IMR-90 (cell line): ENCODE results near the gene ZEB2. TPM values are rescaled to one million over a fixed set of nuclear protein-coding genes. Genes with fewer than 3 reads are reported as not detected.
A peak's percentile ranks its signal among the peaks of the same experiment; 100 is the strongest.

ENCODE experiments used
- ATAC-seq: fragments of 200-7000 bp; cut with Tn5 transposase; 2 replicates; pipeline ENCODE4 v1.9.1; 2020; ENCODE audit warnings: low read depth, mild to moderate bottlenecking, moderate library complexity
- BruUV-seq: library from RNA; stranded (reverse); fragments of 400-500 nt; replicated peaks from 2 replicates; lab custom pipeline; 2021; lab: Mats Ljungman, UMichigan
- CTCF ChIA-PET: fragments of 300-600 bp; formaldehyde crosslinking; extraction: SDS; loops from one replicate; lab custom pipeline; 2021; ENCODE audit warnings: antibody characterized with exemption; lab: Yijun Ruan, JAX
- POLR2A ChIA-PET: fragments of 300-600 bp; sonication (Branson Sonifier 250); formaldehyde crosslinking; loops from one replicate; lab custom pipeline; 2022; ENCODE audit warnings: antibody characterized with exemption; ENCODE audit not compliant: unreplicated experiment; lab: Charles Lee
- DNase-seq: peaks from one replicate; pipeline ENCODE4 v3.0.0; 2013
- H2AFZ ChIP-seq: replicated peaks from 2 replicates; pipeline ENCODE3; 2013; ENCODE audit warnings: low read length, mild to moderate bottlenecking; ENCODE audit not compliant: poor library complexity
- H2AK5ac ChIP-seq: 2 replicates; pipeline ENCODE4 v1.6.1; 2013; ENCODE audit warnings: low read depth, low read length, inconsistent platforms
- H2AK9ac ChIP-seq: replicated peaks from 2 replicates; pipeline ENCODE3; 2013; ENCODE audit warnings: mild to moderate bottlenecking, low read depth, low read length, moderate library complexity; ENCODE audit not compliant: poor library complexity
- H2BK120ac ChIP-seq: 2 replicates; pipeline ENCODE4 v1.6.1; 2013; ENCODE audit warnings: low read depth, low read length, inconsistent platforms
- H2BK15ac ChIP-seq: 3 replicates; pipeline ENCODE4 v1.6.1; 2013; ENCODE audit warnings: low read depth, low read length, inconsistent platforms
- H2BK20ac ChIP-seq: 2 replicates; pipeline ENCODE4 v1.6.1; 2013; ENCODE audit warnings: low read depth, mild to moderate bottlenecking, inconsistent platforms, low read length, moderate library complexity
- H2BK5ac ChIP-seq: 2 replicates; pipeline ENCODE4 v1.6.1; 2013; ENCODE audit warnings: mild to moderate bottlenecking, low read depth, low read length, inconsistent platforms; ENCODE audit not compliant: poor library complexity, severe bottlenecking
- H3K14ac ChIP-seq: replicated peaks from 2 replicates; pipeline ENCODE4 v1.6.1; 2013; ENCODE audit warnings: low read depth, low read length, inconsistent platforms
- H3K18ac ChIP-seq: 2 replicates; pipeline ENCODE4 v1.6.1; 2013; ENCODE audit warnings: low read depth, low read length, control low read depth
- H3K23ac ChIP-seq: 2 replicates; pipeline ENCODE4 v1.6.1; 2013; ENCODE audit warnings: low read depth, low read length, inconsistent platforms
- H3K27ac ChIP-seq: 2 replicates; pipeline ENCODE4 v1.5.1; 2013; ENCODE audit warnings: mild to moderate bottlenecking, control low read depth, low read length; ENCODE audit not compliant: insufficient read depth
- H3K27me3 ChIP-seq: 2 replicates; pipeline ENCODE4 v1.6.1; 2013; ENCODE audit warnings: low read length; ENCODE audit not compliant: control insufficient read depth, insufficient read depth
- H3K36me3 ChIP-seq: 2 replicates; pipeline ENCODE4 v1.6.1; 2013; ENCODE audit warnings: low read length, mixed read lengths; ENCODE audit not compliant: control insufficient read depth, insufficient read depth
- H3K4ac ChIP-seq: 2 replicates; pipeline ENCODE4 v1.6.1; 2013; ENCODE audit warnings: low read depth, low read length, inconsistent platforms
- H3K4me1 ChIP-seq: 2 replicates; pipeline ENCODE4 v1.6.1; 2013; ENCODE audit warnings: low read length, mixed read lengths; ENCODE audit not compliant: control insufficient read depth, insufficient read depth
- H3K4me2 ChIP-seq: 2 replicates; pipeline ENCODE4 v1.6.1; 2013; ENCODE audit warnings: low read depth, mild to moderate bottlenecking, control low read depth, low read length, moderate library complexity
- H3K4me3 ChIP-seq: 2 replicates; pipeline ENCODE4 v1.5.1; 2013; ENCODE audit warnings: low read depth, mild to moderate bottlenecking, control low read depth, low read length, moderate library complexity; ENCODE audit not compliant: insufficient read depth
- H3K56ac ChIP-seq: 2 replicates; pipeline ENCODE4 v1.6.1; 2013; ENCODE audit warnings: low read length, inconsistent platforms; ENCODE audit not compliant: insufficient read depth; ENCODE audit errors: extremely low read depth
- H3K79me1 ChIP-seq, 2 experiments: 2 replicates each; pipeline ENCODE4 v1.6.1; 2013; ENCODE audit warnings: low read length in 2 of 2, inconsistent platforms in 1 of 2, low read depth in 1 of 2
- H3K9ac ChIP-seq: 2 replicates; pipeline ENCODE4 v1.6.1; 2013; ENCODE audit warnings: low read depth, low read length, control low read depth
- H3K9me1 ChIP-seq: 2 replicates; pipeline ENCODE4 v1.6.1; 2013; ENCODE audit warnings: low read length, inconsistent platforms; ENCODE audit not compliant: insufficient read depth
- H3K9me3 ChIP-seq: 2 replicates; pipeline ENCODE4 v1.6.1; 2013; ENCODE audit warnings: low read length; ENCODE audit not compliant: control insufficient read depth, insufficient read depth
- H4K20me1 ChIP-seq: 2 replicates; pipeline ENCODE4 v1.6.1; 2013; ENCODE audit warnings: low read length, inconsistent platforms; ENCODE audit not compliant: insufficient read depth
- H4K5ac ChIP-seq: 2 replicates; pipeline ENCODE4 v1.6.1; 2013; ENCODE audit warnings: mild to moderate bottlenecking, low read depth, low read length, control low read depth
- H4K8ac ChIP-seq, 2 experiments: 2 replicates each; pipeline ENCODE4 v1.6.1; 2013; ENCODE audit warnings: low read depth in 2 of 2, low read length in 2 of 2, control low read depth in 1 of 2, inconsistent platforms in 1 of 2
- H4K91ac ChIP-seq: 2 replicates; pipeline ENCODE4 v1.6.1; 2013; ENCODE audit warnings: low read depth, low read length, inconsistent platforms; ENCODE audit not compliant: insufficient read depth
- BHLHE40 ChIP-seq: fragments of 150-350 bp; IDR thresholded peaks from 2 replicates; pipeline ENCODE4 v1.6.1; 2016; ENCODE audit warnings: mild to moderate bottlenecking, low read depth, low read length
- MAFK ChIP-seq: IDR thresholded peaks from 2 replicates; pipeline ENCODE4 v1.6.1; 2012; ENCODE audit warnings: low read depth, low read length, improper control_type of control experiment
- POLR2A ChIP-seq: IDR thresholded peaks from 2 replicates; pipeline ENCODE4 v1.6.1; 2012; ENCODE audit warnings: mild to moderate bottlenecking, low read depth, low read length
- RAD21 ChIP-seq: IDR thresholded peaks from 2 replicates; pipeline ENCODE4 v1.6.1; 2012; ENCODE audit warnings: low read length, improper control_type of control experiment
- RFX5 ChIP-seq: IDR thresholded peaks from 2 replicates; pipeline ENCODE4 v1.8.0; 2012; ENCODE audit warnings: low read depth, mild to moderate bottlenecking, low read length, moderate library complexity
- SMC3 ChIP-seq: fragments of 150-350 bp; IDR thresholded peaks from 2 replicates; pipeline ENCODE4 v1.6.1; 2016; ENCODE audit warnings: low read depth, mild to moderate bottlenecking, antibody characterized with exemption, low read length, moderate library complexity
- WGBS, 2 experiments: methylation state at CpG; one replicate each; pipeline versions ENCODE4 v1.1.5 to v1.1.7; 2013; ENCODE audit warnings: missing lambda C conversion rate in 2 of 2; ENCODE audit not compliant: insufficient read length in 1 of 2; ENCODE audit errors: extremely low coverage in 2 of 2; 5-methylcytosine and 5-hydroxymethylcytosine counted together
- dilution Hi-C: fragments of 300-500 bp; cut with HindIII; formaldehyde crosslinking; loops from one replicate; pipeline ENCODE4 v1.14.3; 2018; ENCODE audit warnings: low sequenced_read_pairs; ENCODE audit not compliant: unreplicated experiment
- in situ Hi-C: fragments of 300-500 bp; cut with MboI; formaldehyde crosslinking; loops from 3 replicates; pipeline ENCODE4 v1.14.3; 2019; ENCODE audit warnings: low sequenced_read_pairs, inconsistent platforms, mixed read lengths
- intact Hi-C: fragments of 100-400 bp; cut with micrococcal nuclease; formaldehyde crosslinking; loops from 2 replicates; pipeline ENCODE4 v1.10.0; 2022
- polyA plus RNA-seq, 3 experiments: library from polyadenylated mRNA; depleted of rRNA; stranded (reverse); fragments of >200 nt; gene quantifications; 2 replicates each; pipeline ENCODE4 v1.2.3, GENCODE V29; 2012; ENCODE audit warnings: low replicate concordance in 1 of 3
- total RNA-seq: library from RNA; depleted of rRNA; stranded (reverse); fragments of >200 nt; gene quantifications from 2 replicates; pipeline ENCODE4 v1.2.3, GENCODE V29; 2012
- TF ChIP-seq, protein P1 (sequence below): fragments of 150-350 bp; IDR thresholded peaks from 2 replicates; pipeline ENCODE4 v1.6.1; 2017; ENCODE audit warnings: mild to moderate bottlenecking, antibody characterized with exemption, low read length, low read depth

ZEB2 gene
- total and polyA plus RNA-seq, 2 of the 4 experiments (the other 2 are of a cell fraction), result 22.4 to 50.9 TPM

DNA sequence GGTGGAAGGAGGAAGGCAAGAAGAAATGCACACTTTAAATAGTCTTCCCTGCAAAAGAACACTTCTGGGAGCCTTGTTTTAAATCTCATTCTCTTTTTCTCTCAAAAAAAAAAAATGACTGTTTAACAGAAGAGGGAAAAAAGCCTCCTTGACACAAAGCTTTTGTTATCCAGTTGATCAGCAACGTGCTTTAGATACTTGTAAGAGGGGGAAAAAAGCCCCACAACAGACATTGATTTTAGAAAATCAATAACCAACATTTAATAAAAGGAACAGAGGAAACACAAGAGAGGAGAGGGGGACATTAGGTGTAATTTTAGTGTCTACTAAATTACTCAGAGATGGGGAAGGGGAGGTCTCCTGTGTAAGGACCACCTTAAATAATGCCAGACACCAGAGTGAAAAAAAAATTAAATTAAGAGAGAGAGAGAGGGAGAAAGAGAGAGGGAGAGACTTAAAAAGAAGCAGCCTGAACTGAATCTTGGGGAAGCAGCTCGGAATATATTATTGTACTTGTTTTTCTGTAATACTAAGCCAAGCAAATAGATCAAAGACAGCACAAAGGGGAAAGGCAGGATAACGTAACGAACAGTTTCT is 4.7 kb downstream of the ZEB2 start (continued):
- TF ChIP-seq POLR2A (no peak), MAFK (no peak)

DNA sequence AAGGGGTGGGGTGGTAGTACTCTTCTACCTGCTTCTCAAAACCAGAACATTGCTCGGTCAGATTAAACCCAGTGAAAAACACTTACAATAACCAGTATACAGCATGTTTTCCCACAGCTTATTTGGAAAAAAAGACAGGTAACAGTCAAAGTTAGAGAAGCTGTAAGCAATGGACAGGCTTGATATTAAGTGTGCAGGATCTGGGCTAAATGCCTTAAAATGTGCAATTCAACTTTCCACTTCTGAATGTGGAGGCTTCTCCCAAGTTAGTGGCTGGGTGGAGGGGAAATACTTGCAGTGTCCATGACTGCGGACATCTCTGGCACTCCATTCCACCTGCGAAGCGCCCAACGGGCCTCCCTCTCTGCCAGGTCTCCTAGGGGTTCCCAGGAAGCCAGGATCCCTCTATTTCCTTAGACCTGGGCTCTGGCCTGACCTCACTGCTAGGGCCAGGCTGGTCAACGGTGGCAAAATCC is 5.3 kb downstream of the ZEB2 start:
- H3K36me3 ChIP-seq, result no peaks in the 10 kb centered on the region; the same call in 1 of the 2 replicates
- dilution Hi-C loops (no loop called here), in situ Hi-C loops (loop anchor here (10.0 to 25.0 kb wide), 3 partner anchors 180 to 1798 kb away; a partner anchor contains a TSS), intact Hi-C loops (loop anchor here (2.0 to 10.0 kb wide), 14 partner anchors 112 to 1798 kb away; no protein-coding TSS in a partner anchor)
- H4K8ac ChIP-seq, result peak overlapping the region; percentile 3 to 57; a peak in 2 of 4 replicates
- peak overlapping the region; percentile 91 for H3K4me2 ChIP-seq
- no peaks in the 10 kb centered on the region for H3K9me1 ChIP-seq
- peak overlapping the region; percentile 66 for H3K27ac ChIP-seq
- WGBS, 2 experiments, result no CpG with 5 or more reads among the region's 6 CpGs
- TF ChIP-seq, protein P1, sequence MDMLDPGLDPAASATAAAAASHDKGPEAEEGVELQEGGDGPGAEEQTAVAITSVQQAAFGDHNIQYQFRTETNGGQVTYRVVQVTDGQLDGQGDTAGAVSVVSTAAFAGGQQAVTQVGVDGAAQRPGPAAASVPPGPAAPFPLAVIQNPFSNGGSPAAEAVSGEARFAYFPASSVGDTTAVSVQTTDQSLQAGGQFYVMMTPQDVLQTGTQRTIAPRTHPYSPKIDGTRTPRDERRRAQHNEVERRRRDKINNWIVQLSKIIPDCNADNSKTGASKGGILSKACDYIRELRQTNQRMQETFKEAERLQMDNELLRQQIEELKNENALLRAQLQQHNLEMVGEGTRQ, result no peak
- no peak for TF ChIP-seq BHLHE40
- peak; percentile 40; the same call in 1 of the 2 replicates for TF ChIP-seq POLR2A
- TF ChIP-seq SMC3, result no peak
- TF ChIP-seq RAD21, result no peak
- no peak for TF ChIP-seq RFX5
- no TSS peak for BruUV-seq
- peak overlapping the region; percentile 32; the same call in 1 of the 2 replicates for H3K18ac ChIP-seq
- no peaks in the 10 kb centered on the region for H3K27me3 ChIP-seq
- peak overlapping the region; percentile 99 for H3K4me3 ChIP-seq
- ChIA-PET POLR2A (interaction anchor here (0.8 kb wide), 1 partner anchor 616 kb away, joined by 5 read pairs; no protein-coding TSS in a partner anchor), CTCF (interaction anchor here (1.3 kb wide), 1 partner anchor 10 kb away, joined by 6 read pairs; no protein-coding TSS in a partner anchor)
- H3K56ac ChIP-seq, result 0 out of 2 replicates have a peak overlapping the region, but pooled peaks have one; percentile 23
- no peak overlapping the region for H2AK9ac ChIP-seq
- H4K20me1 ChIP-seq, result peaks cover 19% of the 10 kb centered on the region; the same call in 1 of the 2 replicates
- peak overlapping the region; percentile 90 for H3K9ac ChIP-seq
- peaks cover 14% of the 10 kb centered on the region for H3K4me1 ChIP-seq
- peaks cover 18 to 50% of the 10 kb centered on the region in 2 experiments; a peak in 3 of 4 replicates for H3K79me1 ChIP-seq
- no peak for ATAC-seq
- no peak overlapping the region; the same call in 1 of the 2 replicates for H2BK20ac ChIP-seq
- peak overlapping the region; percentile 64 for H3K23ac ChIP-seq
- no peak overlapping the region for H2AFZ ChIP-seq
- no peaks in the 10 kb centered on the region for H3K9me3 ChIP-seq
- peak overlapping the region; percentile 74 for H2BK120ac ChIP-seq
- peak overlapping the region; percentile 63 for H4K91ac ChIP-seq
- peak overlapping the region; percentile 78 for H3K4ac ChIP-seq
- peak overlapping the region; percentile 26; the same call in 1 of the 2 replicates for H4K5ac ChIP-seq
- H2BK15ac ChIP-seq, result peak overlapping the region; percentile 9; the same call in 1 of the 3 replicates
- peak overlapping the region; percentile 10; the same call in 1 of the 2 replicates for H2AK5ac ChIP-seq
- H2BK5ac ChIP-seq, result no peak overlapping the region
- no peak for DNase-seq
- H3K14ac ChIP-seq, result peak overlapping the region; percentile 77
